Gastrocnemius medialis (tissue), 4 donors: ENCODE data around the gene CSAD. TPM values are rescaled to one million over a fixed set of nuclear protein-coding genes. Genes with fewer than 3 reads are reported as not detected.
A peak's percentile ranks its signal among the peaks of the same experiment; 100 is the strongest.

Experiments used
- ATAC-seq, 2 donors: fragments of 150-250 bp; one replicate each; pipeline ENCODE4 v1.9.1; 2016
- DNase-seq, 2 donors: peaks; one replicate each; pipeline ENCODE4 v3.0.0-alpha.2; 2019
- H3K27ac ChIP-seq, 4 donors: fragments of 200-600 bp; sonication (generic); 1 replicate in 1 of 4; 2 replicates in 3 of 4; pipeline ENCODE4 v1.5.1; 2016 to 2018; ENCODE audit warnings: mild to moderate bottlenecking in 2 of 4, moderate library complexity in 1 of 4
- H3K27me3 ChIP-seq, 3 donors: fragments of 200-600 bp; sonication (generic) in 2 of 3; 1 replicate in 1 of 3; 2 replicates in 2 of 3; pipeline versions ENCODE4 v1.5.1 to v1.6.0; 2016 to 2019; ENCODE audit warnings: mild to moderate bottlenecking in 1 of 3, moderate library complexity in 1 of 3
- H3K36me3 ChIP-seq, 2 donors: fragments of 200-600 bp; sonication (generic) in 1 of 2; one replicate each; pipeline ENCODE4 v1.5.1; 2017 to 2018
- H3K4me1 ChIP-seq, 2 donors: fragments of 200-600 bp; sonication (generic) in 1 of 2; one replicate each; pipeline ENCODE4 v1.5.1; 2016 to 2017; ENCODE audit warnings: mild to moderate bottlenecking in 2 of 2
- H3K4me3 ChIP-seq, 4 donors: fragments of 200-600 bp; sonication (generic) in 3 of 4; 1 replicate in 1 of 4; 2 replicates in 3 of 4; pipeline ENCODE4 v1.5.1; 2016 to 2019; ENCODE audit warnings: mild to moderate bottlenecking in 2 of 4
- H3K9me3 ChIP-seq, 3 donors: fragments of 200-600 bp; sonication (generic) in 2 of 3; 1 replicate in 1 of 3; 2 replicates in 2 of 3; pipeline ENCODE4 v1.5.1; 2016 to 2019
- CTCF ChIP-seq, 5 experiments: fragments of 450-650 bp in 3 of 5; fragments of 200-600 bp in 2 of 5; sonication (generic) in 2 of 5; IDR thresholded peaks in 4 of 5; conservative IDR thresholded peaks in 1 of 5; 1 replicate in 4 of 5; 2 replicates in 1 of 5; pipeline ENCODE4 v1.5.1; 2016 to 2019; ENCODE audit warnings: antibody characterized with exemption in 5 of 5, mild to moderate bottlenecking in 3 of 5, moderate library complexity in 3 of 5
- POLR2A ChIP-seq, 2 donors: fragments of 450-650 bp; IDR thresholded peaks; one replicate each; pipeline ENCODE4 v1.6.1; 2017; ENCODE audit warnings: antibody characterized with exemption in 2 of 2, mild to moderate bottlenecking in 2 of 2, moderate library complexity in 2 of 2
- in situ Hi-C, 4 donors: fragments of 200-750 bp; cut with MboI; loops; one replicate each; pipeline versions ENCODE4 v1.15.0 to v1.8.0; 2017; ENCODE audit warnings: low sequenced_read_pairs in 4 of 4
- intact Hi-C: fragments of 100-400 bp; cut with DNase I; formaldehyde crosslinking; loops from one replicate; pipeline ENCODE4 v1.15.1; 2023; ENCODE audit warnings: low total_unique reads
- total RNA-seq, 4 donors: library from RNA; depleted of rRNA; stranded (reverse); fragments of >200 nt; gene quantifications; one replicate each; pipeline versions ENCODE4 v1.1.0 to v1.2.3, GENCODE V29; 2016

Gene CSAD
- total RNA-seq, 4 donors from 2014 or later: 0.68 to 14.9 (median 1.9) TPM

DNA sequence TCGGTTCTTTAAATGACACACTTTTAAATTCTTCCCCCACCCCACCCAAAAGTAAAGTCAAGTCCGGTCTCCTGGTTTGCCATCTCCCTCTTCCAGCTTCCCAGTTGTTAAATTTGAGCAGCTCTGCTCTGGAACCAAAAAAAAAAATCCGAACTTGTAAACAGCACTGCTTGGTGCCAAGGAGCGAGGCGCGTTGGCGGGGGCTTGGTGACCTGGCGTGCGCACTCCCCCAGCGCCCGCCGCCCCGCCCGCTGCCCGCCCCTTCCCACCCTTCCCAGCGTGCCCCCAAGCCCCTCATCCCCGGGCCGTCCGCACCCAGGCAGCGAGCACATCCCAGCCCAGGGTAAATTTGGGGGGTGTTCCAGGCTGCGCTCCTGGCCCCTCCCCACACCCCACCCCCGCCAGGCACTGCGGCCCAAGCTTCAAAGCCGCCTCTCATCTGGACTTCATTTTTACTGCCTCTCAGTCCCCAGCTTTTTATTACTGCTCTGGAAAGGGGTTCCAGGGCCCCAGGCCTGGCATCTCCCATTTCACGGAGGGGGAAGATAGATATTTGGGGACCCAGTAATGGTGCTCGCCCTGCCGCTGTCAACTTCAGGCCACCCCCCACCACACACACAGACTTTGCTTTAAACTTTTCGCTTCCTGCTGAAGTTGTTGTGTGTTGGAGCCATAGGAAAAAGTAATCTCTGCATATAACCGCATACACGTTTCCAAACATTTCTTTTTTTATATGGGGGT is 38.0 kb upstream of the CSAD start:
- no peak for TF ChIP-seq CTCF (IDR thresholded peaks at IDR 0.05 in 4 of 5, conservative IDR thresholded peaks at IDR 0.05 in 1 of 5)
- TF ChIP-seq POLR2A (IDR thresholded peaks at IDR 0.05): no peak
- peak overlapping the region; percentile 98 to 100 (median 98) for H3K27ac ChIP-seq
- H3K36me3 ChIP-seq: no peaks in the 10 kb centered on the region
- intact Hi-C loops: loop anchor here (5.0 kb wide), 1 partner anchor 284 kb away; the partner anchor contains the start of gene TARBP2
- peaks cover 50 to 64% of the 10 kb centered on the region in 2 donors for H3K4me1 ChIP-seq
- ATAC-seq (no peak), DNase-seq (no peak)
- peak overlapping the region; percentile 74 to 83 (median 75) for H3K4me3 ChIP-seq
- in situ Hi-C loops: loop anchor here in 2 of 4 donors (10.0 kb wide), 2 partner anchors 66 to 126 kb away; no protein-coding TSS in a partner anchor
- no peaks in the 10 kb centered on the region for H3K9me3 ChIP-seq
- no peaks in the 10 kb centered on the region for H3K27me3 ChIP-seq

- H3K9me3 ChIP-seq: no peaks in the 10 kb centered on the region
- intact Hi-C loops: loop anchor here (5.0 kb wide), 1 partner anchor 284 kb away; the partner anchor contains the start of gene TARBP2
- no peak for DNase-seq
- ATAC-seq: no peak
- peaks cover 52 to 61% of the 10 kb centered on the region in 2 donors for H3K4me1 ChIP-seq
- peak overlapping the region; percentile 98 to 100 (median 98) for H3K27ac ChIP-seq
- H3K36me3 ChIP-seq: no peaks in the 10 kb centered on the region
- TF ChIP-seq POLR2A (IDR thresholded peaks at IDR 0.05) (no peak), CTCF (IDR thresholded peaks at IDR 0.05 in 4 of 5, conservative IDR thresholded peaks at IDR 0.05 in 1 of 5) (no peak)
- peak overlapping the region; percentile 74 to 83 (median 75) for H3K4me3 ChIP-seq
- in situ Hi-C loops: loop anchor here in 2 of 4 donors (10.0 kb wide), 2 partner anchors 67 to 127 kb away; no protein-coding TSS in a partner anchor
- no peaks in the 10 kb centered on the region for H3K27me3 ChIP-seq
These were observed 37.2 kb upstream of the CSAD start for GRCh38 chr12:53217931-53218307.

- no peak for ATAC-seq
- peak in 1 of 2 donors; percentile 51 for DNase-seq
- Histone ChIP-seq H3K27me3 (no peaks in the 10 kb centered on the region), H3K4me3 (peak overlapping the region in 1 of 4 donors; percentile 83), H3K4me1 (peaks cover 49 to 57% of the 10 kb centered on the region in 2 donors), H3K27ac (peak overlapping the region; percentile 98 to 100 (median 98)), H3K36me3 (no peaks in the 10 kb centered on the region), H3K9me3 (no peaks in the 10 kb centered on the region)
- in situ Hi-C loops: loop anchor here in 2 of 4 donors (10.0 kb wide), 2 partner anchors 68 to 128 kb away; no protein-coding TSS in a partner anchor
- TF ChIP-seq POLR2A (IDR thresholded peaks at IDR 0.05): no peak
- intact Hi-C loops: loop anchor here (5.0 kb wide), 1 partner anchor 285 kb away; the partner anchor contains the start of gene TARBP2
These were observed 36.6 kb upstream of the CSAD start for GRCh38 chr12:53217051-53217930.

DNA sequence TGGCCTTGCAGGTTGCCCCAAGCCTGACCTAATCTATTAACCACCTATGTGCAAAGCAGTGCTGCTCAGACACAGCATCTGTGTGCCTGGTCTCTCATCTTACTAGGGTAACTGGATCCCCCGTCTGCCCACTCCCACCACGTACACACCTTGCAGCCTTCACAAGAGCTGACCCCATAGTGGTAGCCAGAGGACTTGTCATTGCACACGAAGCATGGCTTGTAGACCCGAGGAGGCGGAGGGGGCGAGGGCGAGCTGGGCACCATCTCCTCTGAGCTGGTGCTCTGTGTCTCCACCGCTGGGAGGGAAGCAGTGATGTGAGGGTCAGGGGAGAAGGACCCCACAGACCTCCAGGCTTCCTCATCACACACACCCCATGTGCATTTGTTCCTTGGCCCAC is 34.8 kb upstream of the CSAD start:
- in situ Hi-C loops (loop anchor here in 2 of 4 donors (10.0 kb wide), 2 partner anchors 69 to 129 kb away; no protein-coding TSS in a partner anchor), intact Hi-C loops (loop anchor here (5.0 kb wide), 1 partner anchor 287 kb away; the partner anchor contains the start of gene TARBP2)
- Histone ChIP-seq H3K27me3 (no peaks in the 10 kb centered on the region), H3K9me3 (no peaks in the 10 kb centered on the region), H3K4me1 (peaks cover 46 to 48% of the 10 kb centered on the region in 2 donors), H3K27ac (peak overlapping the region; percentile 68 to 100 (median 98)), H3K36me3 (peaks cover 0 to 11% of the 10 kb centered on the region in 2 donors), H3K4me3 (no peak overlapping the region)
- ATAC-seq: no peak
- TF ChIP-seq POLR2A (IDR thresholded peaks at IDR 0.05) (no peak), CTCF (IDR thresholded peaks at IDR 0.05 in 4 of 5, conservative IDR thresholded peaks at IDR 0.05 in 1 of 5) (no peak)
- no peak for DNase-seq
